MCF 10A (cell line): ENCODE measurements around the gene LHX4. TPM values are rescaled to one million over a fixed set of nuclear protein-coding genes. Genes with fewer than 3 reads are reported as not detected.

Experiments used
- BruUV-seq: library from RNA; stranded (reverse); fragments of 400-500 nt; replicated peaks from 2 replicates; lab custom pipeline; 2021; lab: Mats Ljungman, UMichigan
- CTCF ChIA-PET: fragments of 300-600 bp; sonication (Branson Sonifier 250); formaldehyde crosslinking; extraction: SDS; loops from one replicate; lab custom pipeline; 2021; ENCODE audit warnings: antibody characterized with exemption, inconsistent platforms; lab: Yijun Ruan, JAX
- POLR2A ChIA-PET: fragments of 300-600, 350-650 bp; sonication (Branson Sonifier 250); formaldehyde crosslinking; extraction: SDS; loops from one replicate; lab custom pipeline; 2020; ENCODE audit warnings: antibody characterized with exemption, inconsistent platforms; lab: Yijun Ruan, JAX
- DNase-seq: peaks from one replicate; pipeline ENCODE4 v3.0.0-alpha.2; 2018; ENCODE audit not compliant: unreplicated experiment
- H3K27ac Mint-ChIP-seq: one replicate; pipeline ENCODE4 v1.8.0; 2022; ENCODE audit warnings: mild to moderate bottlenecking, low read depth, mixed read lengths; ENCODE audit not compliant: unreplicated experiment
- H3K27me3 Mint-ChIP-seq: one replicate; pipeline ENCODE4 v1.8.0; 2022; ENCODE audit warnings: mixed read lengths; ENCODE audit not compliant: insufficient read depth, unreplicated experiment
- H3K36me3 Mint-ChIP-seq: one replicate; pipeline ENCODE4 v1.8.0; 2022; ENCODE audit warnings: mild to moderate bottlenecking, moderate library complexity, mixed read lengths; ENCODE audit not compliant: insufficient read depth, unreplicated experiment
- H3K4me1 Mint-ChIP-seq: one replicate; pipeline ENCODE4 v1.8.0; 2022; ENCODE audit warnings: mixed read lengths; ENCODE audit not compliant: insufficient read depth, unreplicated experiment
- H3K4me3 Mint-ChIP-seq: one replicate; pipeline ENCODE4 v1.8.0; 2022; ENCODE audit warnings: mild to moderate bottlenecking, moderate library complexity, mixed read lengths; ENCODE audit not compliant: unreplicated experiment
- H3K9me3 Mint-ChIP-seq: one replicate; pipeline ENCODE4 v1.8.0; 2022; ENCODE audit warnings: mixed read lengths; ENCODE audit not compliant: unreplicated experiment
- CTCF ChIP-seq: fragments of 200-600 bp; IDR thresholded peaks from one replicate; pipeline ENCODE4 v1.8.0; 2022; ENCODE audit warnings: antibody characterized with exemption, mild to moderate bottlenecking; ENCODE audit not compliant: unreplicated experiment
- intact Hi-C: fragments of 100-400 bp; cut with micrococcal nuclease; formaldehyde crosslinking; loops from 2 replicates; pipeline ENCODE4 v1.14.1; 2022
- total RNA-seq: library from RNA; stranded (reverse); gene quantifications from 2 replicates; pipeline ENCODE4 v1.2.3, GENCODE V29; 2022

The LHX4 gene
- total RNA-seq, 1 experiment from 2014 or later = not detected

- CTCF ChIA-PET = interaction anchor here (0.6 to 5.3 kb wide), 14 partner anchors 8 to 805 kb away, joined by 3 to 79 read pairs (median 4); no protein-coding TSS in a partner anchor
- intact Hi-C loops = loop anchor here (5.0 kb wide), 1 partner anchor 51 kb away; no protein-coding TSS in a partner anchor
- no peak for TF ChIP-seq CTCF
- H3K27me3 Mint-ChIP-seq = no peaks in the 10 kb centered on the region
- H3K4me3 Mint-ChIP-seq = no peak overlapping the region
- no TSS peak for BruUV-seq
- no peaks in the 10 kb centered on the region for H3K9me3 Mint-ChIP-seq
- peaks cover 76% of the 10 kb centered on the region for H3K36me3 Mint-ChIP-seq
- POLR2A ChIA-PET = no interaction called here
- H3K27ac Mint-ChIP-seq = peak overlapping the region; percentile 50
- DNase-seq = no peak
- no peaks in the 10 kb centered on the region for H3K4me1 Mint-ChIP-seq
Measured at GRCh38 chr1:180185971-180186645, 44.0 kb upstream of the LHX4 start.

- no TSS peak for BruUV-seq
- no peaks in the 10 kb centered on the region for H3K4me1 Mint-ChIP-seq
- ChIA-PET CTCF (interaction anchor here (0.6 to 5.3 kb wide), 22 partner anchors 9 to 804 kb away, joined by 3 to 79 read pairs (median 4); no protein-coding TSS in a partner anchor), POLR2A (no interaction called here)
- no peak for TF ChIP-seq CTCF
- intact Hi-C loops = loop anchor here (5.0 kb wide), 1 partner anchor 50 kb away; no protein-coding TSS in a partner anchor
- H3K4me3 Mint-ChIP-seq = no peak overlapping the region
- H3K36me3 Mint-ChIP-seq = peaks cover 84% of the 10 kb centered on the region
- peak overlapping the region; percentile 50 for H3K27ac Mint-ChIP-seq
- H3K27me3 Mint-ChIP-seq = no peaks in the 10 kb centered on the region
- no peak for DNase-seq
- H3K9me3 Mint-ChIP-seq = no peaks in the 10 kb centered on the region
Measured at GRCh38 chr1:180186831-180187230, 43.2 kb upstream of the LHX4 start.

- H3K27me3 Mint-ChIP-seq = no peaks in the 10 kb centered on the region
- H3K27ac Mint-ChIP-seq = no peak overlapping the region
- no peaks in the 10 kb centered on the region for H3K4me1 Mint-ChIP-seq
- ChIA-PET POLR2A (interaction anchor here (0.6 to 1.2 kb wide), 5 partner anchors 146 to 318 kb away, joined by 3 to 4 read pairs (median 3); no protein-coding TSS in a partner anchor), CTCF (interaction anchor here (0.5 to 5.3 kb wide), 61 partner anchors 9 to 1288 kb away, joined by 3 to 79 read pairs (median 4); no protein-coding TSS in a partner anchor)
- H3K9me3 Mint-ChIP-seq = no peaks in the 10 kb centered on the region
- TF ChIP-seq CTCF = no peak
- no peak overlapping the region for H3K4me3 Mint-ChIP-seq
- no peak for DNase-seq
- no TSS peak for BruUV-seq
- intact Hi-C loops = loop anchor here (1.0 to 5.0 kb wide), 3 partner anchors 50 to 295 kb away; no protein-coding TSS in a partner anchor
- peaks cover 87% of the 10 kb centered on the region for H3K36me3 Mint-ChIP-seq
Measured at GRCh38 chr1:180187626-180188025, 42.4 kb upstream of the LHX4 start.

GRCh38 chr1:180188091-180188506 is 42.0 kb upstream of the LHX4 start:
- H3K27me3 Mint-ChIP-seq = no peaks in the 10 kb centered on the region
- POLR2A ChIA-PET = interaction anchor here (0.6 to 1.2 kb wide), 7 partner anchors 9 to 318 kb away, joined by 3 to 4 read pairs (median 3); no protein-coding TSS in a partner anchor
- BruUV-seq = no TSS peak
- H3K27ac Mint-ChIP-seq = no peak overlapping the region
- H3K4me3 Mint-ChIP-seq = no peak overlapping the region
- no peaks in the 10 kb centered on the region for H3K4me1 Mint-ChIP-seq
- DNase-seq = peak; percentile 74
- H3K9me3 Mint-ChIP-seq = no peaks in the 10 kb centered on the region
- CTCF ChIA-PET = interaction anchor here (0.5 to 5.3 kb wide), 72 partner anchors 10 to 1297 kb away, joined by 3 to 79 read pairs (median 4); no protein-coding TSS in a partner anchor
- peaks cover 86% of the 10 kb centered on the region for H3K36me3 Mint-ChIP-seq
- peak; percentile 57 for TF ChIP-seq CTCF
- intact Hi-C loops = loop anchor here (1.0 to 5.0 kb wide), 3 partner anchors 49 to 294 kb away; no protein-coding TSS in a partner anchor
